Measurements from ENCODE around the gene PLEKHG1.

- TF ChIP-seq MAX (IDR thresholded peaks at IDR 0.05), result peak; percentile 88
- TF ChIP-seq CTCF (IDR thresholded peaks at IDR 0.05; ENCODE audit: low read depth, low read length, missing input control), result no peak
- TF ChIP-seq GABPA (IDR thresholded peaks at IDR 0.05 in 1 of 2, conservative IDR thresholded peaks at IDR 0.05 in 1 of 2), result peak in 1 of 2 donors; percentile 54
- TF ChIP-seq JUND (IDR thresholded peaks at IDR 0.05), result peak; percentile 51 to 86
- peak; percentile 81 for TF ChIP-seq YY1 (IDR thresholded peaks at IDR 0.05)
These were observed 26.5 kb upstream of the PLEKHG1 start for GRCh38 chr6:150573041-150573681.

Measured in liver (tissue), 3 donors.